BJ (cell line): ENCODE results near the gene F8. TPM values are rescaled to one million over a fixed set of nuclear protein-coding genes. Genes with fewer than 3 reads are reported as not detected.

Experiments used
- CTCF ChIA-PET: fragments of 350-600 bp; formaldehyde crosslinking; extraction: SDS; loops from one replicate; lab custom pipeline; 2021; ENCODE audit warnings: antibody characterized with exemption, inconsistent platforms; lab: Yijun Ruan, JAX
- POLR2A ChIA-PET: fragments of 300-600 bp; sonication (Branson Sonifier 250); formaldehyde crosslinking; extraction: SDS; loops from one replicate; lab custom pipeline; 2021; ENCODE audit warnings: antibody characterized with exemption; lab: Charles Lee
- DNase-seq: peaks from one replicate; pipeline ENCODE4 v3.0.0-alpha.2; 2011; ENCODE audit warnings: low read depth
- H3K27me3 ChIP-seq: 2 replicates; pipeline ENCODE4 v1.6.0; 2011; ENCODE audit warnings: low read length; ENCODE audit not compliant: control insufficient read depth, insufficient read depth
- H3K36me3 ChIP-seq: 2 replicates; pipeline ENCODE4 v1.5.1; 2011; ENCODE audit warnings: low read length; ENCODE audit not compliant: control insufficient read depth, insufficient read depth
- H3K4me3 ChIP-seq: 2 replicates; pipeline ENCODE4 v1.5.1; 2011; ENCODE audit warnings: low read depth, mild to moderate bottlenecking, control low read depth, low read length
- CTCF ChIP-seq: IDR thresholded peaks from 2 replicates; pipeline ENCODE4 v1.5.1; 2011; ENCODE audit warnings: low read depth, mild to moderate bottlenecking, control low read depth, inconsistent platforms, low read length, moderate library complexity; ENCODE audit not compliant: insufficient read depth
- polyA plus RNA-seq: library from polyadenylated mRNA; depleted of rRNA; stranded (reverse); fragments of >200 nt; gene quantifications from 2 replicates; pipeline ENCODE4 v1.2.3, GENCODE V29; 2011

Gene F8
- polyA plus RNA-seq, 1 experiment, result 2.7 TPM

GRCh38 chrX:154981116-154981411 is 41.5 kb downstream of the F8 start:
- DNase-seq, result no peak
- H3K36me3 ChIP-seq, result no peaks in the 10 kb centered on the region
- no peak overlapping the region for H3K4me3 ChIP-seq
- CTCF ChIA-PET, result no interaction called here
- H3K27me3 ChIP-seq, result no peaks in the 10 kb centered on the region
- POLR2A ChIA-PET, result no interaction called here
- TF ChIP-seq CTCF, result no peak

GRCh38 chrX:154980330-154981115 is 42.0 kb downstream of the F8 start:
- ChIA-PET CTCF (interaction anchor here (0.6 to 1.4 kb wide), 8 partner anchors 9 to 236 kb away, joined by 3 to 7 read pairs (median 4); partner anchors contain the start of gene VBP1), POLR2A (no interaction called here)
- no peaks in the 10 kb centered on the region for H3K27me3 ChIP-seq
- TF ChIP-seq CTCF, result peak; percentile 55
- H3K36me3 ChIP-seq, result no peaks in the 10 kb centered on the region
- peak; percentile 9 for DNase-seq
- peak overlapping the region; percentile 28 for H3K4me3 ChIP-seq

- H3K4me3 ChIP-seq, result no peak overlapping the region
- no peaks in the 10 kb centered on the region for H3K36me3 ChIP-seq
- DNase-seq, result no peak
- H3K27me3 ChIP-seq, result no peaks in the 10 kb centered on the region
- TF ChIP-seq CTCF, result no peak
- ChIA-PET CTCF (interaction anchor here (0.9 to 1.4 kb wide), 5 partner anchors 9 to 237 kb away, joined by 4 to 7 read pairs (median 4); partner anchors contain the start of gene VBP1), POLR2A (no interaction called here)
Measured at GRCh38 chrX:154979629-154980028, 42.9 kb downstream of the F8 start.

- Histone ChIP-seq H3K4me3 (no peak overlapping the region), H3K36me3 (no peaks in the 10 kb centered on the region), H3K27me3 (no peaks in the 10 kb centered on the region)
- TF ChIP-seq CTCF, result no peak
- POLR2A ChIA-PET, result no interaction called here
- DNase-seq, result no peak
- CTCF ChIA-PET, result no interaction called here
Measured at GRCh38 chrX:154968353-154968752, 54.2 kb downstream of the F8 start.

- no peaks in the 10 kb centered on the region for H3K27me3 ChIP-seq
- H3K36me3 ChIP-seq, result no peaks in the 10 kb centered on the region
- no peak for TF ChIP-seq CTCF
- DNase-seq, result no peak
- H3K4me3 ChIP-seq, result no peak overlapping the region
- ChIA-PET CTCF (interaction anchor here (1.0 kb wide), 1 partner anchor 13 kb away, joined by 3 read pairs; no protein-coding TSS in a partner anchor), POLR2A (no interaction called here)
Measured at GRCh38 chrX:154967603-154968002, 54.9 kb downstream of the F8 start.
